ENCODE measurements around the gene POFUT1.
A peak's percentile ranks its signal among the peaks of the same experiment; 100 is the strongest.
"Not testable (repeated sequence)": the region's sequence is repeated elsewhere in the genome, so short reads cannot be mapped to it uniquely, and the experiment has no call there.

The POFUT1 gene

GRCh38 chr20:32261644-32262043 lies 54.0 kb downstream of the POFUT1 start:
- H3K4me1 ChIP-seq (ENCODE audit: control insufficient read depth, insufficient read depth, low read length): no peaks in the 10 kb centered on the region
- H3K9ac ChIP-seq (ENCODE audit: low read length): no peak overlapping the region
- no peak overlapping the region for H3K4me3 ChIP-seq (ENCODE audit: low read depth, low read length)
- no peak overlapping the region for H3K27ac ChIP-seq (ENCODE audit: low read depth, low read length)
- H3K9me3 ChIP-seq (ENCODE audit: control insufficient read depth, insufficient read depth, low read depth, low read length): no peaks in the 10 kb centered on the region
- no peaks in the 10 kb centered on the region for H3K36me3 ChIP-seq (ENCODE audit: control insufficient read depth, insufficient read depth, low read length)
- no peaks in the 10 kb centered on the region for H3K27me3 ChIP-seq (ENCODE audit: control insufficient read depth, insufficient read depth, low read length)

GRCh38 chr20:32263398-32263954 lies 55.8 kb downstream of the POFUT1 start:
- no peaks in the 10 kb centered on the region for H3K9me3 ChIP-seq (ENCODE audit: control insufficient read depth, insufficient read depth, low read depth, low read length)
- H3K4me3 ChIP-seq (ENCODE audit: low read depth, low read length): no peak overlapping the region
- no peaks in the 10 kb centered on the region for H3K36me3 ChIP-seq (ENCODE audit: control insufficient read depth, insufficient read depth, low read length)
- no peaks in the 10 kb centered on the region for H3K4me1 ChIP-seq (ENCODE audit: control insufficient read depth, insufficient read depth, low read length)
- H3K9ac ChIP-seq (ENCODE audit: low read length): no peak overlapping the region
- no peak overlapping the region for H3K27ac ChIP-seq (ENCODE audit: low read depth, low read length)
- H3K27me3 ChIP-seq (ENCODE audit: control insufficient read depth, insufficient read depth, low read length): no peaks in the 10 kb centered on the region

- H3K4me3 ChIP-seq (ENCODE audit: low read depth, low read length): no peak overlapping the region
- H3K27me3 ChIP-seq (ENCODE audit: control insufficient read depth, insufficient read depth, low read length): no peaks in the 10 kb centered on the region
- no peaks in the 10 kb centered on the region for H3K9me3 ChIP-seq (ENCODE audit: control insufficient read depth, insufficient read depth, low read depth, low read length)
- H3K4me1 ChIP-seq (ENCODE audit: control insufficient read depth, insufficient read depth, low read length): no peaks in the 10 kb centered on the region
- no peaks in the 10 kb centered on the region for H3K36me3 ChIP-seq (ENCODE audit: control insufficient read depth, insufficient read depth, low read length)
- no peak overlapping the region for H3K9ac ChIP-seq (ENCODE audit: low read length)
- no peak overlapping the region for H3K27ac ChIP-seq (ENCODE audit: low read depth, low read length)
These were observed 63.9 kb downstream of the POFUT1 start for GRCh38 chr20:32271620-32272019.

- H3K9me3 ChIP-seq (ENCODE audit: control insufficient read depth, insufficient read depth, low read depth, low read length): no peaks in the 10 kb centered on the region
- no peak overlapping the region for H3K9ac ChIP-seq (ENCODE audit: low read length)
- H3K27me3 ChIP-seq (ENCODE audit: control insufficient read depth, insufficient read depth, low read length): no peaks in the 10 kb centered on the region
- H3K4me1 ChIP-seq (ENCODE audit: control insufficient read depth, insufficient read depth, low read length): peaks cover 9% of the 10 kb centered on the region
- H3K36me3 ChIP-seq (ENCODE audit: control insufficient read depth, insufficient read depth, low read length): no peaks in the 10 kb centered on the region
- no peak overlapping the region for H3K4me3 ChIP-seq (ENCODE audit: low read depth, low read length)
- no peak overlapping the region for H3K27ac ChIP-seq (ENCODE audit: low read depth, low read length)
These were observed 66.7 kb downstream of the POFUT1 start for GRCh38 chr20:32274359-32274758.

- not testable (repeated sequence) for H3K4me1 ChIP-seq (ENCODE audit: control insufficient read depth, insufficient read depth, low read length); H3K27me3 ChIP-seq (ENCODE audit: control insufficient read depth, insufficient read depth, low read length); H3K9me3 ChIP-seq (ENCODE audit: control insufficient read depth, insufficient read depth, low read depth, low read length); H3K36me3 ChIP-seq (ENCODE audit: control insufficient read depth, insufficient read depth, low read length); H3K4me3 ChIP-seq (ENCODE audit: low read depth, low read length); H3K27ac ChIP-seq (ENCODE audit: low read depth, low read length); H3K9ac ChIP-seq (ENCODE audit: low read length)
These were observed 67.5 kb downstream of the POFUT1 start for GRCh38 chr20:32275163-32275562.

GRCh38 chr20:32277361-32278198 lies 69.9 kb downstream of the POFUT1 start, which contains the start of gene KIF3B:
Gene KIF3B, plus strand, starts transcription at chr20:32277651. Its CDS starts 32,127 bp downstream, at chr20:32309778.
- Histone ChIP-seq H3K27me3 (ENCODE audit: control insufficient read depth, insufficient read depth, low read length) (no peaks in the 10 kb centered on the region), H3K4me3 (ENCODE audit: low read depth, low read length) (peak within 1 kb of the TSS; percentile 99), H3K27ac (ENCODE audit: low read depth, low read length) (0 out of 2 replicates have a peak within 1 kb of the TSS, but pooled peaks have one; percentile 15), H3K9ac (ENCODE audit: low read length) (peak within 1 kb of the TSS; percentile 79), H3K4me1 (ENCODE audit: control insufficient read depth, insufficient read depth, low read length) (peaks cover 9% of the 10 kb centered on the region), H3K36me3 (ENCODE audit: control insufficient read depth, insufficient read depth, low read length) (no peaks in the 10 kb centered on the region), H3K9me3 (ENCODE audit: control insufficient read depth, insufficient read depth, low read depth, low read length) (no peaks in the 10 kb centered on the region)

GRCh38 chr20:32278199-32278643 lies 70.5 kb downstream of the POFUT1 start:
- no peaks in the 10 kb centered on the region for H3K27me3 ChIP-seq (ENCODE audit: control insufficient read depth, insufficient read depth, low read length)
- H3K9me3 ChIP-seq (ENCODE audit: control insufficient read depth, insufficient read depth, low read depth, low read length): no peaks in the 10 kb centered on the region
- no peaks in the 10 kb centered on the region for H3K36me3 ChIP-seq (ENCODE audit: control insufficient read depth, insufficient read depth, low read length)
- peak overlapping the region; percentile 99 for H3K4me3 ChIP-seq (ENCODE audit: low read depth, low read length)
- H3K9ac ChIP-seq (ENCODE audit: low read length): peak overlapping the region; percentile 79
- H3K4me1 ChIP-seq (ENCODE audit: control insufficient read depth, insufficient read depth, low read length): peaks cover 9% of the 10 kb centered on the region
- no peak overlapping the region for H3K27ac ChIP-seq (ENCODE audit: low read depth, low read length)

- H3K27ac ChIP-seq (ENCODE audit: low read depth, low read length): no peak overlapping the region
These were observed 74.0 kb downstream of the POFUT1 start for GRCh38 chr20:32281711-32282110.

GRCh38 chr20:32282461-32282860 lies 74.8 kb downstream of the POFUT1 start:
- H3K27ac ChIP-seq (ENCODE audit: low read depth, low read length): no peak overlapping the region

More at GRCh38 chr20:32281711-32282110, 74.0 kb downstream of the POFUT1 start:
- peaks cover 9% of the 10 kb centered on the region for H3K4me1 ChIP-seq (ENCODE audit: control insufficient read depth, insufficient read depth, low read length)
- no peak overlapping the region for H3K4me3 ChIP-seq (ENCODE audit: low read depth, low read length)
- no peaks in the 10 kb centered on the region for H3K36me3 ChIP-seq (ENCODE audit: control insufficient read depth, insufficient read depth, low read length)
- no peaks in the 10 kb centered on the region for H3K27me3 ChIP-seq (ENCODE audit: control insufficient read depth, insufficient read depth, low read length)
- no peaks in the 10 kb centered on the region for H3K9me3 ChIP-seq (ENCODE audit: control insufficient read depth, insufficient read depth, low read depth, low read length)
- no peak overlapping the region for H3K9ac ChIP-seq (ENCODE audit: low read length)

GRCh38 chr20:32285082-32285620 lies 77.5 kb downstream of the POFUT1 start:
- Histone ChIP-seq H3K36me3 (ENCODE audit: control insufficient read depth, insufficient read depth, low read length) (no peaks in the 10 kb centered on the region), H3K4me1 (ENCODE audit: control insufficient read depth, insufficient read depth, low read length) (no peaks in the 10 kb centered on the region), H3K27me3 (ENCODE audit: control insufficient read depth, insufficient read depth, low read length) (no peaks in the 10 kb centered on the region), H3K4me3 (ENCODE audit: low read depth, low read length) (no peak overlapping the region), H3K9ac (ENCODE audit: low read length) (no peak overlapping the region), H3K27ac (ENCODE audit: low read depth, low read length) (no peak overlapping the region), H3K9me3 (ENCODE audit: control insufficient read depth, insufficient read depth, low read depth, low read length) (no peaks in the 10 kb centered on the region)

More at GRCh38 chr20:32282461-32282860, 74.8 kb downstream of the POFUT1 start:
- Histone ChIP-seq H3K9me3 (ENCODE audit: control insufficient read depth, insufficient read depth, low read depth, low read length) (no peaks in the 10 kb centered on the region), H3K36me3 (ENCODE audit: control insufficient read depth, insufficient read depth, low read length) (no peaks in the 10 kb centered on the region), H3K9ac (ENCODE audit: low read length) (no peak overlapping the region), H3K4me3 (ENCODE audit: low read depth, low read length) (no peak overlapping the region), H3K4me1 (ENCODE audit: control insufficient read depth, insufficient read depth, low read length) (peaks cover 6% of the 10 kb centered on the region), H3K27me3 (ENCODE audit: control insufficient read depth, insufficient read depth, low read length) (no peaks in the 10 kb centered on the region)

All from HUES6 (cell line).